Liver (tissue), 9 donors: ENCODE results near the gene FTO. TPM values are rescaled to one million over a fixed set of nuclear protein-coding genes. Genes with fewer than 3 reads are reported as not detected.

ENCODE experiments used
- DNase-seq: peaks from one replicate; pipeline ENCODE4 v3.0.0-alpha.2; 2017; ENCODE audit warnings: low spot score
- H3K27ac ChIP-seq, 2 donors: one replicate each; pipeline ENCODE4 v1.7.0; 2013; ENCODE audit warnings: inconsistent platforms in 2 of 2, low read length in 2 of 2, control low read depth in 1 of 2, low read depth in 1 of 2, mild to moderate bottlenecking in 1 of 2
- H3K27me3 ChIP-seq, 4 donors: one replicate each; pipeline versions ENCODE4 v1.6.1 to v1.7.0; 2013; ENCODE audit warnings: low read length in 3 of 4, inconsistent platforms in 1 of 4, mild to moderate bottlenecking in 1 of 4, moderate library complexity in 1 of 4; ENCODE audit not compliant: control insufficient read depth in 4 of 4, insufficient read depth in 4 of 4
- H3K36me3 ChIP-seq, 4 donors: one replicate each; pipeline versions ENCODE4 v1.6.1 to v1.7.0; 2013; ENCODE audit warnings: low read length in 3 of 4, mild to moderate bottlenecking in 3 of 4, low read depth in 1 of 4, moderate library complexity in 1 of 4; ENCODE audit not compliant: control insufficient read depth in 4 of 4, insufficient read depth in 3 of 4
- H3K4me1 ChIP-seq, 4 donors: one replicate each; pipeline versions ENCODE4 v1.6.1 to v1.7.0; 2013; ENCODE audit warnings: low read length in 3 of 4, mild to moderate bottlenecking in 3 of 4, moderate library complexity in 1 of 4; ENCODE audit not compliant: control insufficient read depth in 4 of 4, insufficient read depth in 4 of 4
- H3K4me3 ChIP-seq, 3 donors: one replicate each; pipeline versions ENCODE4 v1.6.1 to v1.7.0; 2013; ENCODE audit warnings: low read length in 3 of 3, control low read depth in 1 of 3, low read depth in 1 of 3, mild to moderate bottlenecking in 1 of 3
- H3K9ac ChIP-seq, 2 donors: one replicate each; pipeline ENCODE4 v1.7.0; 2013; ENCODE audit warnings: low read length in 2 of 2, mild to moderate bottlenecking in 2 of 2, moderate library complexity in 2 of 2, control low read depth in 1 of 2, low read depth in 1 of 2
- H3K9me3 ChIP-seq, 4 donors: one replicate each; pipeline versions ENCODE4 v1.6.1 to v1.7.0; 2013; ENCODE audit warnings: low read length in 3 of 4; ENCODE audit not compliant: control insufficient read depth in 4 of 4
- CTCF ChIP-seq: fragments of 150-350 bp; IDR thresholded peaks from 2 replicates; pipeline ENCODE4 v1.5.1; 2017; ENCODE audit warnings: improper control_type of control experiment, low read depth, low read length; ENCODE audit not compliant: missing input control
- EGR1 ChIP-seq, 2 donors: IDR thresholded peaks; 2 replicates each; pipeline ENCODE4 v1.6.1; 2016 to 2018; ENCODE audit warnings: antibody characterized with exemption in 2 of 2, low read depth in 2 of 2
- FOXA1 ChIP-seq: IDR thresholded peaks from 2 replicates; pipeline ENCODE4 v1.6.1; 2016; ENCODE audit warnings: antibody characterized with exemption
- HNF4A ChIP-seq, 2 donors: conservative IDR thresholded peaks; 2 replicates each; pipeline ENCODE4 v1.6.1; 2016; ENCODE audit warnings: antibody characterized with exemption in 2 of 2, mild to moderate bottlenecking in 2 of 2
- HNF4G ChIP-seq: IDR thresholded peaks from 2 replicates; pipeline ENCODE4 v1.6.1; 2016; ENCODE audit warnings: antibody characterized with exemption
- JUND ChIP-seq, 2 donors: IDR thresholded peaks; 2 replicates each; pipeline ENCODE4 v1.6.1; 2016; ENCODE audit warnings: antibody characterized with exemption in 2 of 2
- NR2F2 ChIP-seq: IDR thresholded peaks from 2 replicates; pipeline ENCODE4 v1.6.1; 2016; ENCODE audit warnings: antibody characterized with exemption
- RXRA ChIP-seq, 2 donors: IDR thresholded peaks; 2 replicates each; pipeline ENCODE4 v1.6.1; 2017 to 2018; ENCODE audit warnings: antibody characterized with exemption in 2 of 2, mild to moderate bottlenecking in 1 of 2
- SP1 ChIP-seq: IDR thresholded peaks from 2 replicates; pipeline ENCODE4 v1.6.1; 2018; ENCODE audit warnings: antibody characterized with exemption, mild to moderate bottlenecking
- TAF1 ChIP-seq: conservative IDR thresholded peaks from 2 replicates; pipeline ENCODE4 v1.6.1; 2016; ENCODE audit warnings: antibody characterized with exemption, mild to moderate bottlenecking
- YY1 ChIP-seq: IDR thresholded peaks from 2 replicates; pipeline ENCODE4 v1.6.1; 2016; ENCODE audit warnings: antibody characterized with exemption, mild to moderate bottlenecking
- ZBTB33 ChIP-seq: IDR thresholded peaks from 2 replicates; pipeline ENCODE4 v1.6.1; 2016; ENCODE audit warnings: antibody characterized with exemption
- WGBS: extraction: QIAGEN DNeasy Blood & Tissue Kit; methylation state at CpG from one replicate; pipeline ENCODE4 v1.1.7; 2013; 5-methylcytosine and 5-hydroxymethylcytosine counted together
- polyA plus RNA-seq, 2 donors: library from polyadenylated mRNA; stranded (reverse) in 1 of 2; unstranded in 1 of 2; fragments of 200-250 nt in 1 of 2; fragments of >200 nt in 1 of 2; fragmentation: Nextera tagmentation in 1 of 2; extraction: Ambion mirVana in 1 of 2; gene quantifications; one replicate each; pipeline versions ENCODE4 v1.2.1 to v1.2.3, GENCODE V29; 2013 to 2015
- total RNA-seq, 2 donors: library from RNA; depleted of rRNA; stranded (reverse); fragments of >200 nt; gene quantifications; one replicate each; pipeline ENCODE4 v1.2.3, GENCODE V29; 2014
- TF ChIP-seq, protein P1 (sequence below): IDR thresholded peaks from 2 replicates; pipeline ENCODE4 v1.6.1; 2016; ENCODE audit warnings: antibody characterized with exemption
- donor health status: healthy.
- donor health status: healthy.
- donor health status: healthy.
- donor health status: healthy.
- donor health status: healthy.

FTO gene
- total and polyA plus RNA-seq, 4 donors = 12.0 to 54.2 (median 24.6) TPM

DNA sequence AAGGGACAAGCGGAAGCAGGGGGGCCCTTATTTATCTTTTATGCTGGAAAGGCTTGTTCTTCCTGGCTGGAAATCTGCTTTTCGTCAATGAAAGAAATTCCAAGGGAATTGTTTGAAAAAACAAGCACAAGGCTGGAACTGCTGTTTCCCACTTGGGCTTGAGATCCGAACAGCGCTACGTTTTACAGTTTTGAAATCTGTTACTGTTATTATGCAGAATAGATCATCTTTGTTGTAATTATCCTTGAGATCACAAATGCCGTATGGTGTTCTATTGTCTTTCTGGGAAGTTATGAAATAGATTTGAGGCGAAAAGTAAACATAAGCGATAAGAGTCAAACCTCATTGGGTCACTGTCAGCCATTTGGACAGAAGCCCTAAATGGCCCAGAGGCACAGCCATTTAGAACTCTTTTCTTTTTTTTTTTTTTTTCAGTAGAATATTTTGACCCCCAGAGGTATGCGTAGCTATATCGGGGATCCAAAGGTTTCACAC lies 359.4 kb downstream of the FTO start:
- Histone ChIP-seq H3K36me3 (no peaks in the 10 kb centered on the region), H3K27ac (no peak overlapping the region), H3K9ac (no peak overlapping the region), H3K4me3 (no peak overlapping the region), H3K9me3 (no peaks in the 10 kb centered on the region), H3K27me3 (no peaks in the 10 kb centered on the region), H3K4me1 (peaks cover 2 to 12% (median 8%) of the 10 kb centered on the region in 4 donors)
- WGBS = 52% methylated on average over 10 of the region's 10 CpGs
- no peak for DNase-seq
- TF ChIP-seq YY1 = peak; percentile 61
- no peak for TF ChIP-seq FOXA1
- TF ChIP-seq EGR1 (IDR thresholded peaks at IDR 0.05; ENCODE audit: low read depth in 2 of 2) = no peak
- no peak for TF ChIP-seq TAF1
- TF ChIP-seq HNF4A (conservative IDR thresholded peaks at IDR 0.05) = peak in 1 of 2 donors; percentile 6
- no peak for TF ChIP-seq HNF4G
- TF ChIP-seq RXRA (IDR thresholded peaks at IDR 0.05) = peak in 1 of 2 donors; percentile 24
- TF ChIP-seq CTCF = no peak
- TF ChIP-seq, protein P1, sequence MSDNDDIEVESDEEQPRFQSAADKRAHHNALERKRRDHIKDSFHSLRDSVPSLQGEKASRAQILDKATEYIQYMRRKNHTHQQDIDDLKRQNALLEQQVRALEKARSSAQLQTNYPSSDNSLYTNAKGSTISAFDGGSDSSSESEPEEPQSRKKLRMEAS = no peak
- no peak for TF ChIP-seq NR2F2

DNA sequence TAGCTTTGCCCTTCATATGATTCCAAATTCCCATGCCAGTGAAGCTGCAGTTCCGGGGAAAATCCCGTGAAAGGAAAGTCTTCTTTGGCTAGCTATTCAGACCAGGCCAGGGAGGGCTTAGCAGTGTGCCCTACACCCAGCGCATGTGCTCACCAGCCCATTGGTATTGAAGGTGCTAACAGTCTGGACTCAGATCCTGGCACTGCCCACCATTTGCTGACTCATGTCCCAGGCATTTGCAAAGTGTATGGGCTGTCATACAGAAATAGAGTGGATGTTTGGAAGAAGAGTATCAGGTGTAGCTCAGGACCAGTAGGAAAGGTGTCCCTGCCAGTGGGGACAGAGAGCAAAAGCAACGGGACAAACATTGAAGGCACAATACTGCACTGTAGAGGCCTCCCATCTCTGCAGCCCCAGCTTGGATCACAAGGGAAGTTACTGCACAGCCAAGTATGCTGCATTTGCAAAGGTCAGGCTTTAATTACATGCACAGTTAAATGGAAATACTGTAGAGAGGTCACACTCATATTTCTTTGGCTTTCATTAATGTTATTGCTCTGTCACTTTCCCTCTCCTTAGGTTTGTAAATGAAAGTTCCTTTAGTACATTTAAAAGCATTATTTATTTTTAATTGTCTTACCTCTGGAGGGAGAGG lies 362.6 kb downstream of the FTO start:
- H3K27ac ChIP-seq = no peak overlapping the region
- H3K27me3 ChIP-seq = no peaks in the 10 kb centered on the region
- H3K36me3 ChIP-seq = no peaks in the 10 kb centered on the region
- 92% methylated on average over 4 of the region's 4 CpGs for WGBS
- TF ChIP-seq YY1 (no peak), TAF1 (no peak), JUND (IDR thresholded peaks at IDR 0.05) (peak in 1 of 2 donors; percentile 16), HNF4A (conservative IDR thresholded peaks at IDR 0.05) (peak in 1 of 2 donors; percentile 5)
- TF ChIP-seq, protein P1 = no peak
- no peak for DNase-seq
- H3K4me1 ChIP-seq = peaks cover 2 to 12% (median 8%) of the 10 kb centered on the region in 4 donors
- H3K9ac ChIP-seq = no peak overlapping the region
- H3K9me3 ChIP-seq = no peaks in the 10 kb centered on the region
- no peak overlapping the region for H3K4me3 ChIP-seq

DNA sequence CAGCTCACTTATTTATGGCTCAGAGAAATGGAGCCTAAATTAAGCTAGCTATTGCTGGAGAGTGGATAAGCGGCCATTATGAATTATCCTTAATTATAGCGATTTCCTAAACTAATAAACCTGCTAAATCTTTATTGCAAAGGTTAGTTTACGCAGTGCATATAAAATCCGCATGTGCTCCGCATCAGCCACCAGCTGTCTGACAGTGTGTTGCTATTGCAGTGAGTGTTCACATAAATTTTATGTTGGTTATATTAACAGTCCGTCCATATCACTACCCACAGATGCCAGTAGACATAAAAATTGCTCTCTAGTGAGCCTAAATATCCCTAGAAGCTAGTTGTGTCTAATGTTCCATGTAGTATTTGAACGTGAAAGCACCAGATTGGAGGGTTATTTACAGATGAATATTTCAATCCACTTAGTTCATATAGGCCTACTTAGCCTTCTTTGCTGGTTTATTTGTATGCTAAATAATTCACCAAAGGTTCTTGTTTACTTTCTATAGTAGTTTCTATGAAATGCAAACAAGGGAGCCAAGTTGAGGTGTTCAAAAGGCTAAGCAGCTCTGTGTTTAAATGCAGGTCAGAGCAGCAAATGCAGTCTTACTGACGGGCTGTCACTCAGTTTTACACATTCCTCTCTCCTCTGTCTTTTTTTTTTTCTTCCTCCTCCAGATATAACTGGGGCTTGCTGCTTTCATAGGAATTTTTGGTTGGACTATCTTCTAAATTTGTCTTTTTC lies 363.5 kb downstream of the FTO start:
- no peaks in the 10 kb centered on the region for H3K9me3 ChIP-seq
- H3K4me3 ChIP-seq = no peak overlapping the region
- TF ChIP-seq SP1 (no peak), ZBTB33 (no peak)
- H3K36me3 ChIP-seq = no peaks in the 10 kb centered on the region
- no peaks in the 10 kb centered on the region for H3K27me3 ChIP-seq
- H3K4me1 ChIP-seq = peaks cover 2 to 12% (median 7%) of the 10 kb centered on the region in 4 donors
- 93% methylated on average over 8 of the region's 8 CpGs for WGBS
- no peak for DNase-seq
- no peak overlapping the region for H3K9ac ChIP-seq
- H3K27ac ChIP-seq = no peak overlapping the region
